Muscle of leg (tissue), 11 donors: ENCODE data around the gene MPHOSPH9. TPM values are rescaled to one million over a fixed set of nuclear protein-coding genes. Genes with fewer than 3 reads are reported as not detected.

ENCODE experiments used
- DNase-seq: peaks from one replicate; pipeline ENCODE4 v3.0.0; 2013
- H3K27ac ChIP-seq: one replicate; pipeline ENCODE4 v1.5.1; 2013; ENCODE audit warnings: mild to moderate bottlenecking, low read length, control low read depth
- H3K27me3 ChIP-seq: one replicate; pipeline ENCODE4 v1.6.1; 2013; ENCODE audit warnings: low read length; ENCODE audit not compliant: control insufficient read depth, insufficient read depth
- H3K36me3 ChIP-seq: one replicate; pipeline ENCODE4 v1.6.1; 2013; ENCODE audit warnings: low read length; ENCODE audit not compliant: control insufficient read depth, insufficient read depth
- H3K4me1 ChIP-seq: one replicate; pipeline ENCODE4 v1.6.1; 2013; ENCODE audit warnings: low read length; ENCODE audit not compliant: control insufficient read depth, insufficient read depth
- H3K4me3 ChIP-seq: one replicate; pipeline ENCODE4 v1.5.1; 2013; ENCODE audit warnings: low read length, control low read depth
- H3K9me3 ChIP-seq: replicated peaks from 2 replicates; pipeline ENCODE4 v1.6.1; 2013; ENCODE audit warnings: low read depth, low read length; ENCODE audit not compliant: control insufficient read depth
- WGBS: methylation state at CpG from one replicate; pipeline ENCODE4 v1.1.5; 2013; ENCODE audit warnings: missing lambda C conversion rate; ENCODE audit not compliant: insufficient coverage; 5-methylcytosine and 5-hydroxymethylcytosine counted together
- polyA plus RNA-seq, 8 donors: library from polyadenylated mRNA; unstranded; fragments of 120-200 nt; gene quantifications; one replicate each; pipeline versions ENCODE4 v1.2.1 to v1.2.3, GENCODE V29; 2013; ENCODE audit warnings: inconsistent platforms in 1 of 8, low replicate concordance in 1 of 8; ENCODE audit not compliant: insufficient read length in 8 of 8, insufficient read depth in 1 of 8
- total RNA-seq: library from RNA; stranded (reverse); fragments of 120-200 nt; gene quantifications from one replicate; pipeline ENCODE4 v1.2.4, GENCODE V29; 2013

MPHOSPH9 gene
- total and polyA plus RNA-seq, 9 donors = 14.6 to 37.5 (median 18.5) TPM

DNA sequence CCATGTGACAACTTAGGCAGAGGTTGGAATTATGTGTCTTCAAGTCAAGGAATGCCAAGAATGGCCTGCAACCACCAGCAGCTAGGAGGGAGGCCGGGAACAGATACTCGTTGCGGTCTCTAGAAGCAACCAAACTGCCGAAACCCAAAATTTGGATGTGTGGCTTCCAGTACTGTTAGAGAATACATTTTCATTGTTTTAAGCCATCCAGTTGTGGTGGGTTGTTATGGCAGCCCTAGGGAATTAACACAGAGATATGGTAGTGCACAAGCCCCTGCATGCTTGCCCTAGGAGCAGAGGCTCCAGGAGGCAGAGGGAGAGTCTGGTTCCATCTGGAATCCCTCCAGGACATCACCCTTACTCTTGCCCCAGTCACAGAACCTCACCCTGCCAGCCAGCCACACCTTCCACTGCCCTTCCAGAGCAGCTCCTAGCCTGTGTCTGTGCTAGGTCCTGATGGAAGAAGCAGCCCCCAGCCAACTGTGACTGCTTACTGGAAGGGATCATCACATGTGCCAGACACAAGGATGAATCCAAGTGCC lies 101.6 kb downstream of the MPHOSPH9 start:
- DNase-seq = no peak
- Histone ChIP-seq H3K36me3 (no peaks in the 10 kb centered on the region), H3K27ac (peak overlapping the region; percentile 69), H3K4me1 (peaks cover 16% of the 10 kb centered on the region), H3K4me3 (no peak overlapping the region), H3K27me3 (no peaks in the 10 kb centered on the region), H3K9me3 (no peaks in the 10 kb centered on the region)
- WGBS = 69% methylated on average over 4 of the region's 4 CpGs

GRCh38 chr12:123129621-123130020 lies 103.3 kb downstream of the MPHOSPH9 start:
- Histone ChIP-seq H3K4me1 (peaks cover 20% of the 10 kb centered on the region), H3K36me3 (no peaks in the 10 kb centered on the region), H3K9me3 (no peaks in the 10 kb centered on the region), H3K27ac (no peak overlapping the region), H3K4me3 (no peak overlapping the region), H3K27me3 (no peaks in the 10 kb centered on the region)
- no peak for DNase-seq
- WGBS = 100% methylated on average over 1 of the region's 4 CpGs

- H3K4me3 ChIP-seq = no peak overlapping the region
- 90% methylated on average over 5 of the region's 6 CpGs for WGBS
- H3K9me3 ChIP-seq = no peaks in the 10 kb centered on the region
- H3K27me3 ChIP-seq = no peaks in the 10 kb centered on the region
- H3K36me3 ChIP-seq = no peaks in the 10 kb centered on the region
- peaks cover 18% of the 10 kb centered on the region for H3K4me1 ChIP-seq
- no peak overlapping the region for H3K27ac ChIP-seq
- no peak for DNase-seq
These were observed 105.8 kb downstream of the MPHOSPH9 start for GRCh38 chr12:123127182-123127495.

GRCh38 chr12:123126294-123127181 lies 106.4 kb downstream of the MPHOSPH9 start:
- H3K27me3 ChIP-seq = no peaks in the 10 kb centered on the region
- no peaks in the 10 kb centered on the region for H3K9me3 ChIP-seq
- no peak overlapping the region for H3K4me3 ChIP-seq
- 56% methylated on average over 3 of the region's 6 CpGs for WGBS
- H3K4me1 ChIP-seq = peaks cover 12% of the 10 kb centered on the region
- no peak overlapping the region for H3K27ac ChIP-seq
- DNase-seq = peak; percentile 66
- no peaks in the 10 kb centered on the region for H3K36me3 ChIP-seq

- DNase-seq = no peak
- no peaks in the 10 kb centered on the region for H3K36me3 ChIP-seq
- H3K27ac ChIP-seq = no peak overlapping the region
- no peaks in the 10 kb centered on the region for H3K27me3 ChIP-seq
- no peak overlapping the region for H3K4me3 ChIP-seq
- peaks cover 16% of the 10 kb centered on the region for H3K4me1 ChIP-seq
- no peaks in the 10 kb centered on the region for H3K9me3 ChIP-seq
- WGBS = 78% methylated on average over 1 of the region's 3 CpGs
These were observed 110.3 kb downstream of the MPHOSPH9 start for GRCh38 chr12:123122626-123123025.

GRCh38 chr12:123121670-123122069 lies 111.3 kb downstream of the MPHOSPH9 start:
- Histone ChIP-seq H3K4me3 (no peak overlapping the region), H3K27ac (no peak overlapping the region), H3K4me1 (peaks cover 16% of the 10 kb centered on the region), H3K36me3 (no peaks in the 10 kb centered on the region), H3K27me3 (no peaks in the 10 kb centered on the region), H3K9me3 (no peaks in the 10 kb centered on the region)
- DNase-seq = no peak
- 85% methylated on average over 4 of the region's 6 CpGs for WGBS

DNA sequence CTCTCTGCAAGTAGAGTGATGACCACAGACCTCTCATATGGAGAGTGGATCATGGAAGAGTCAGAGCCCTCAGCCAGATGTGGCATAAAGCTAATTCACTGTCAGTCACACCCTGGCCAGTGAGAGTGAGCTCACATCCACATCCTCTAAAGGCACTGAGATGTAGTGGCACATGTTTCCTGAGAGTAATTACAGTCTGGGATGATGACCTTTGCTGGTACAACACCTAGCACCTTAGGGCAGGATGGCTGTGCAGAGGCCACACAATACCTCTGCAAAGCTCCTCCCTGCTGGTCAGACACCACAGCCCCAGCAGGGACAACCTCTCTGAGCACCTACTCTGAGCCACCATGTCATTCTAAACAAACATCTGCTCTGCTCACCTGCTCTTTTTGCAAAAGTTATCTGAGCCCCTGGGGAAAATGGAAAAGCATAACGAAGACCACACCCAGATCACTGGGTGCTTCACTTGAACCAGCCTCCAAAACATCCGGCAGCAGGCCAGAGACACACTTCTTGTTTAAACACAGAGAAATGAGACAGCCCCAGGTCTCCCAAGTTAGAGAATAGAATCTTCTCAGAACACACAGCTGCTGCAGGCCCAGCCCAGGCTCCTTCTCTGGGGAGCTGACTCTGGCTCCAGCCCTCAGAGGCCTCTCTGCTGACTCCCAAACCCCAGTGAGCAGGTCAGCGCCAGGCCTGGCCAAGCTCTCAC lies 112.3 kb downstream of the MPHOSPH9 start:
- H3K4me1 ChIP-seq = peaks cover 18% of the 10 kb centered on the region
- H3K4me3 ChIP-seq = no peak overlapping the region
- H3K9me3 ChIP-seq = no peaks in the 10 kb centered on the region
- 69% methylated on average over 3 of the region's 3 CpGs for WGBS
- DNase-seq = no peak
- no peaks in the 10 kb centered on the region for H3K36me3 ChIP-seq
- H3K27ac ChIP-seq = no peak overlapping the region
- no peaks in the 10 kb centered on the region for H3K27me3 ChIP-seq

DNA sequence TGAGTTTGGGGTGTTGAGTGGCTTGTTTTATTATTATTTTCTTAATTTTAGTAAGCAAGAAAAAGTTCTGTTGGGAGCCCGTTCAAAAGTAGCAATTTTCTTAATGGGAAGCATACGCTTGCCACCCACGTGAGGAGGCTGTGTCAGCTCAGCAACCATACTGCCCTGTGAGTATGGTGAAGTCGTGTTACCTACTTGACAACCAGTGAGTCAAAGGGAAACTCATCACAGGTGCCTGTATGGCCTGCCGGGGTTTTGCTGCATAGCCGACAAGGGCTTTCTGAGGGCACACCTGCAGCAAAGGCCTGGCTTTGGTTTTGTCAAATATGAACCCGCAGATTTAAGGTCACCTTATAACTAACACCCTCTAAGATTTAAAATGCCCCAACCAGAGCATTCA lies 113.1 kb downstream of the MPHOSPH9 start:
- no peaks in the 10 kb centered on the region for H3K36me3 ChIP-seq
- H3K4me3 ChIP-seq = no peak overlapping the region
- no peaks in the 10 kb centered on the region for H3K27me3 ChIP-seq
- no peak for DNase-seq
- 58% methylated on average over 7 of the region's 7 CpGs for WGBS
- peaks cover 24% of the 10 kb centered on the region for H3K4me1 ChIP-seq
- no peak overlapping the region for H3K27ac ChIP-seq
- no peaks in the 10 kb centered on the region for H3K9me3 ChIP-seq

GRCh38 chr12:123118497-123118896 lies 114.4 kb downstream of the MPHOSPH9 start:
- Histone ChIP-seq H3K9me3 (no peaks in the 10 kb centered on the region), H3K27me3 (no peaks in the 10 kb centered on the region), H3K4me1 (peaks cover 29% of the 10 kb centered on the region), H3K36me3 (no peaks in the 10 kb centered on the region), H3K4me3 (no peak overlapping the region), H3K27ac (no peak overlapping the region)
- 51% methylated on average over 2 of the region's 8 CpGs for WGBS
- peak; percentile 55 for DNase-seq

- H3K4me3 ChIP-seq = no peak overlapping the region
- no peaks in the 10 kb centered on the region for H3K9me3 ChIP-seq
- peak; percentile 88 for DNase-seq
- WGBS = no CpG with 5 or more reads among the region's 8 CpGs
- no peak overlapping the region for H3K27ac ChIP-seq
- H3K36me3 ChIP-seq = no peaks in the 10 kb centered on the region
- H3K4me1 ChIP-seq = peaks cover 23% of the 10 kb centered on the region
- no peaks in the 10 kb centered on the region for H3K27me3 ChIP-seq
These were observed 117.4 kb downstream of the MPHOSPH9 start for GRCh38 chr12:123115409-123116121.
